Heart left ventricle (tissue), 16 donors: Measurements from ENCODE around the gene C2CD2L. TPM values are rescaled to one million over a fixed set of nuclear protein-coding genes. Genes with fewer than 3 reads are reported as not detected.

Experiments
- ATAC-seq, 4 donors: fragments of 200-7000 bp; cut with Tn5 transposase; one replicate each; pipeline ENCODE4 v1.9.1; 2020 to 2022; ENCODE audit warnings: moderate library complexity in 4 of 4, mild to moderate bottlenecking in 3 of 4, moderate number of reproducible peaks in 1 of 4
- DNase-seq, 5 donors: peaks; one replicate each; pipeline ENCODE4 v3.0.0-alpha.2; 2020
- H3K27ac ChIP-seq, 12 donors: fragments of 200-600 bp; sonication (generic) in 4 of 12; one replicate each; pipeline versions ENCODE4 v1.5.0 to v1.8.0; 2016 to 2022; ENCODE audit warnings: mild to moderate bottlenecking in 2 of 12
- H3K27me3 ChIP-seq, 9 donors: fragments of 200-600 bp; sonication (generic) in 2 of 9; one replicate each; pipeline versions ENCODE4 v1.5.1 to v1.8.0; 2016 to 2022; ENCODE audit warnings: mild to moderate bottlenecking in 3 of 9
- H3K36me3 ChIP-seq, 9 donors: fragments of 200-600 bp; sonication (generic) in 2 of 9; one replicate each; pipeline versions ENCODE4 v1.5.0 to v1.8.0; 2018 to 2022; ENCODE audit warnings: mild to moderate bottlenecking in 2 of 9
- H3K4me1 ChIP-seq, 12 donors: fragments of 200-600 bp; sonication (generic) in 4 of 12; one replicate each; pipeline versions ENCODE4 v1.5.0 to v1.8.0; 2016 to 2022; ENCODE audit warnings: mild to moderate bottlenecking in 3 of 12
- H3K4me3 ChIP-seq, 12 donors: fragments of 200-600 bp; sonication (generic) in 4 of 12; one replicate each; pipeline versions ENCODE4 v1.5.0 to v1.8.0; 2017 to 2022; ENCODE audit warnings: mild to moderate bottlenecking in 9 of 12, moderate library complexity in 4 of 12
- H3K9me3 ChIP-seq, 12 donors: fragments of 200-600 bp; sonication (generic) in 4 of 12; one replicate each; pipeline versions ENCODE4 v1.5.0 to v1.8.0; 2016 to 2022; ENCODE audit warnings: mild to moderate bottlenecking in 1 of 12
- CTCF ChIP-seq, 12 donors: fragments of 200-600 bp; sonication (generic) in 4 of 12; IDR thresholded peaks; one replicate each; pipeline versions ENCODE4 v1.5.0 to v1.8.0; 2018 to 2022; ENCODE audit warnings: antibody characterized with exemption in 12 of 12, mild to moderate bottlenecking in 5 of 12
- POLR2A ChIP-seq, 2 donors: fragments of 450-650 bp; IDR thresholded peaks; one replicate each; pipeline ENCODE4 v1.6.1; 2017; ENCODE audit warnings: antibody characterized with exemption in 2 of 2, mild to moderate bottlenecking in 2 of 2, moderate library complexity in 2 of 2
- WGBS, 4 donors: extraction: QIAGEN DNeasy Blood & Tissue Kit in 2 of 4; methylation state at CpG; one replicate each; pipeline versions ENCODE4 v1.1.5 to v1.1.7; 2013 to 2018; 5-methylcytosine and 5-hydroxymethylcytosine counted together
- intact Hi-C, 10 donors: fragments of 100-400 bp; cut with DNase I; formaldehyde crosslinking; loops; one replicate each; pipeline versions ENCODE4 v1.11.1 to v1.14.2; 2022
- polyA plus RNA-seq, 2 donors: library from polyadenylated mRNA; stranded (reverse); fragments of 200-250 nt; gene quantifications; one replicate each; pipeline ENCODE4 v1.2.3, GENCODE V29; 2013
- total RNA-seq, 9 donors: library from RNA; depleted of rRNA in 2 of 9; stranded (reverse); fragments of >200 nt in 2 of 9; fragmentation: NEBNext Ultra II Directional in 3 of 9; extraction: Animal tissue kit (Norgen Biotek cat#: 25700) in 3 of 9; gene quantifications; one replicate each; pipeline versions ENCODE4 v1.1.0 to v1.2.4, GENCODE V29; 2016 to 2023
- donor health status: ischemic (EF 13 %, LVEDD 7.1; RV severe dilation, severe dysfunction).
- donor health status: healthy with polysubstance abuse.
- donor health status: DM: no; HTN: yes; CAD: no.
- donor health status: DM: no; HTN: no; CAD: no.
- donor health status: ischemic (EF 25% LVEDD 6.9; RV normal size, moderate dysfunction).
- donor health status: ischemic (EF 25% LVEDD 5.7; RV mildly dilated, moderate dysfunction).
- donor health status: healthy.
- donor health status: DM: yes; HTN: yes; CAD: no.
- donor health status: ischemic (EF 35%, LVEDD 5.7; RV mildly dilated, moderate dysfunction).
- donor health status: nonischemic (EF 11% LVEDD 7.7; RV severe dilation, severe dysfunction).
- donor health status: DM: yes; HTN: yes; CAD: no.
- donor health status: PGD.
- donor health status: ischemic (EF 29% LVEDD 5.4; RV normal size, mild dysfunction).
- donor health status: nonischemic (EF 23%, LVEDD 6.1; RV moderate dilation, normal function).

Gene C2CD2L
- total and polyA plus RNA-seq, 11 donors = 6.6 to 18.3 (median 11.2) TPM

DNA sequence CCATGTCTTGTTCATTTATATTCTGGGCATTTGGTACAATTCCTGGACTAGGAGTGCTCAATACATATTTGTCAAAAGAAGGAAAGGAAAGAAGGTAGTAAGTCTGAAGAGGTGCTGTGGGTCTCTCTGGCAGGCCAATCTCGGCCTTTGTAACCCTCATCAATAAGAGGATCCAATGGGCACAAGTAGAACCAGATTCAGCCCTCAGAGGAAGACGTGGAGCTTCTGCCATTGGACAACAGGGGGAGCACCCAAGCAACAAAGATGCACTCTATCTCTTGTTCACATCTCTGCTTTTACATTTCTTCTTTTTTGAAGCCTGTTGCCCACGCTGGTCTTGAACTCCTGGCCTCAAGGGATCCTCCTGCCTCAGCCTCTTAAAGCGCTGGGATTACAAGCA is 41.8 kb upstream of the C2CD2L start:
- WGBS, 4 donors = 70 to 83% (median 77%) methylated on average over 4 of the region's 4 CpGs
- intact Hi-C loops = no loop called here
- no peak for ATAC-seq
- peak in 1 of 5 donors; percentile 3 for DNase-seq
- no peaks in the 10 kb centered on the region for H3K9me3 ChIP-seq
- H3K4me1 ChIP-seq = peaks cover 0 to 41% (median 26%) of the 10 kb centered on the region in 12 donors
- H3K36me3 ChIP-seq = peaks cover 0 to 26% (median 14%) of the 10 kb centered on the region in 9 donors
- no peaks in the 10 kb centered on the region for H3K27me3 ChIP-seq
- H3K4me3 ChIP-seq = no peak overlapping the region
- no peak overlapping the region for H3K27ac ChIP-seq
- TF ChIP-seq CTCF (IDR thresholded peaks at IDR 0.05) (peak in 3 of 12 donors; percentile 14 to 28 (median 21)), POLR2A (IDR thresholded peaks at IDR 0.05) (no peak)

- Histone ChIP-seq H3K9me3 (no peaks in the 10 kb centered on the region), H3K4me1 (peaks cover 0 to 39% (median 24%) of the 10 kb centered on the region in 12 donors), H3K4me3 (peak within 1 kb of the TSS; percentile 71 to 97 (median 88)), H3K27me3 (no peaks in the 10 kb centered on the region), H3K27ac (peak within 1 kb of the TSS; percentile 60 to 95 (median 83)), H3K36me3 (peaks cover 0 to 45% (median 33%) of the 10 kb centered on the region in 9 donors)
- intact Hi-C loops = loop anchor here in 3 of 10 donors (1.0 to 2.0 kb wide), 3 partner anchors 27 to 35 kb away; a partner anchor contains a TSS
- TF ChIP-seq CTCF (IDR thresholded peaks at IDR 0.05) (no peak), POLR2A (IDR thresholded peaks at IDR 0.05) (peak in 1 of 2 donors; percentile 69)
- DNase-seq (peak; percentile 97 to 99 (median 99)), ATAC-seq (peak; percentile 98 to 99 (median 98))
- WGBS, 4 donors = 0% methylated on average over 42 to 49 of the region's 49 CpGs
These were observed 39.5 kb upstream of the C2CD2L start, which contains the start of gene VPS11 for GRCh38 chr11:119067371-119068222. Gene VPS11 (plus strand): TSS chr11:119067818. CDS start chr11:119067824, 6 bp downstream.

DNA sequence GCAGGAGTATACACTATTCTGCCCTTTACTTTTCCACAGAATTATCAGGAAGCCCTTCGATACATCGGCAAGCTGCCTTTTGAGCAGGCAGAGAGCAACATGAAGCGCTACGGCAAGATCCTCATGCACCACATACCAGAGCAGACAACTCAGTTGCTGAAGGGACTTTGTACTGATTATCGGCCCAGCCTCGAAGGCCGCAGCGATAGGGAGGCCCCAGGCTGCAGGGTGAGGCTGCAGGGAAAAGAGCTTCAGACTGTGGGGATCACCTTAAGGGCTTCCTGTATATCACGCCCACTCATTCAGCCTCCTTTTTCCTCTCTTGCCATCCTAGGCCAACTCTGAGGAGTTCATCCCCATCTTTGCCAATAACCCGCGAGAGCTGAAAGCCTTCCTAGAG is 29.3 kb upstream of the C2CD2L start:
- intact Hi-C loops = no loop called here
- Histone ChIP-seq H3K36me3 (peaks cover 5 to 100% (median 98%) of the 10 kb centered on the region in 9 donors), H3K4me3 (no peak overlapping the region), H3K27ac (no peak overlapping the region), H3K4me1 (peaks cover 0 to 11% (median 0%) of the 10 kb centered on the region in 12 donors), H3K9me3 (no peaks in the 10 kb centered on the region), H3K27me3 (no peaks in the 10 kb centered on the region)
- peak in 1 of 5 donors; percentile 15 for DNase-seq
- TF ChIP-seq POLR2A (IDR thresholded peaks at IDR 0.05) = no peak
- no peak for TF ChIP-seq CTCF (IDR thresholded peaks at IDR 0.05)
- no peak for ATAC-seq
- 94 to 96% (median 95%) methylated on average over 11 of the region's 11 CpGs for WGBS, 4 donors
